ENCODE data around the gene CBX5.

- TF ChIP-seq CTCF (IDR thresholded peaks at IDR 0.05; ENCODE audit: control extremely low read depth in 1 of 3, insufficient read depth in 1 of 3, low read depth in 1 of 3, low read length in 3 of 3) (no peak), POLR2A (IDR thresholded peaks at IDR 0.05; ENCODE audit: control extremely low read depth in 1 of 2, low read depth in 2 of 2, low read length in 2 of 2) (no peak), ASH2L (IDR thresholded peaks at IDR 0.05; ENCODE audit: low read length) (no peak), ZNF274 (IDR thresholded peaks at IDR 0.05; ENCODE audit: borderline replicate concordance, extremely low read depth, low read length) (no peak), POLR2AphosphoS5 (IDR thresholded peaks at IDR 0.05; ENCODE audit: low read depth, low read length) (no peak), CHD1 (IDR thresholded peaks at IDR 0.05; ENCODE audit: low read depth, low read length) (no peak; the same call in 1 of the 2 replicates), TCF12 (IDR thresholded peaks at IDR 0.05; ENCODE audit: low read depth, low read length) (no peak), EP300 (IDR thresholded peaks at IDR 0.05; ENCODE audit: borderline replicate concordance in 1 of 2, low read depth in 2 of 2, low read length in 2 of 2) (no peak), TBP (IDR thresholded peaks at IDR 0.05; ENCODE audit: low read depth, low read length) (no peak), SP1 (IDR thresholded peaks at IDR 0.05; ENCODE audit: low read depth, low read length) (no peak), YY1 (IDR thresholded peaks at IDR 0.05; ENCODE audit: low read depth, low read length) (no peak; the same call in 1 of the 2 replicates), GTF2F1 (IDR thresholded peaks at IDR 0.05; ENCODE audit: borderline replicate concordance, low read depth, low read length) (no peak), EGR1 (IDR thresholded peaks at IDR 0.05; ENCODE audit: borderline replicate concordance, low read depth, low read length) (no peak), RFX5 (IDR thresholded peaks at IDR 0.05; ENCODE audit: borderline replicate concordance, low read depth, low read length) (no peak)
These were observed 693 bp downstream of the CBX5 start for GRCh38 chr12:54279227-54279631.
